ENCODE results near the gene THSD8. TPM values are rescaled to one million over a fixed set of nuclear protein-coding genes. Genes with fewer than 3 reads are reported as not detected.

Gene THSD8
- total and polyA plus RNA-seq, 4 donors = 5.9 to 8.7 (median 6.5) TPM; not detected in 1

DNA sequence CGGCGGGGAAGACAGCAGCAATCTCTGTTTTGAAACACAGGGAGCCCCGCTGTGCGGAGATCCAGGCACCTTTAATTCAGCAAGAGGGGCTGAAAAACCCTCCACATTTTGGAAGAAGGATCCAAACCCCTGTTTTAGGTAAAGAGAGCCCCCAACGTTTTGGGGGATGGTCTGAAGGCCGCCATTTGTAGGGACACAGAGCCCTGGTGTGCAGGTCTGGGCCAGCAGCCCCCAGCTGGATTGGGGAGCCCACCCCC lies 23.0 kb upstream of the THSD8 start:
- WGBS (ENCODE audit: insufficient coverage) = 23% methylated on average over 4 of the region's 6 CpGs
- Histone ChIP-seq H3K4me3 (ENCODE audit: low read depth, low read length) (peak overlapping the region; percentile 69), H3K9me3 (ENCODE audit: control insufficient read depth, insufficient read depth, low read length) (no peaks in the 10 kb centered on the region), H3K27me3 (ENCODE audit: control insufficient read depth, insufficient read depth, low read length) (no peaks in the 10 kb centered on the region), H3K4me1 (ENCODE audit: control insufficient read depth, insufficient read depth, low read length) (peaks cover 64% of the 10 kb centered on the region), H3K27ac (ENCODE audit: low read depth, low read length) (peak overlapping the region; percentile 93), H3K36me3 (ENCODE audit: control insufficient read depth, insufficient read depth, low read length) (peaks cover 3% of the 10 kb centered on the region)
- no peak for DNase-seq (ENCODE audit: low read depth in 4 of 6, low spot score in 6 of 6)

- Histone ChIP-seq H3K27me3 (ENCODE audit: control insufficient read depth, insufficient read depth, low read length) (no peaks in the 10 kb centered on the region), H3K4me3 (ENCODE audit: low read depth, low read length) (peak overlapping the region; percentile 69), H3K27ac (ENCODE audit: low read depth, low read length) (peak overlapping the region; percentile 93), H3K9me3 (ENCODE audit: control insufficient read depth, insufficient read depth, low read length) (no peaks in the 10 kb centered on the region), H3K36me3 (ENCODE audit: control insufficient read depth, insufficient read depth, low read length) (peaks cover 2% of the 10 kb centered on the region), H3K4me1 (ENCODE audit: control insufficient read depth, insufficient read depth, low read length) (peaks cover 68% of the 10 kb centered on the region)
- DNase-seq (ENCODE audit: low read depth in 4 of 6, low spot score in 6 of 6) = peak in 2 of 6 donors; percentile 76 to 79
- WGBS (ENCODE audit: insufficient coverage) = 61% methylated on average over 14 of the region's 15 CpGs
Observed at GRCh38 chr19:12779162-12779993, 22.5 kb upstream of the THSD8 start.

DNA sequence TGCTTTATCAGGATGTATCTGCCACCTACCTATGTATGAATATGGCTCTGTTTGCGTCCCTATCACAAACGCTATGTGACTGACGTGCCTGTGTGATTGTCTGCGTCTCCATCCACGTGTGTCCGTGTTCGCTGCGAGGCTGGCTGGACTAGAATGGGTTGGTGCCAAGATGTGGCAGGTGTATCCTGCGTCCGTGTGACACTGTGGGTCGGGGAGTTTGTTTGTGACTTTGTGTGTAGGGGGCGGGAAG lies 19.8 kb upstream of the THSD8 start:
- H3K4me3 ChIP-seq (ENCODE audit: low read depth, low read length) = peak overlapping the region; percentile 62
- no peaks in the 10 kb centered on the region for H3K27me3 ChIP-seq (ENCODE audit: control insufficient read depth, insufficient read depth, low read length)
- no peaks in the 10 kb centered on the region for H3K36me3 ChIP-seq (ENCODE audit: control insufficient read depth, insufficient read depth, low read length)
- H3K9me3 ChIP-seq (ENCODE audit: control insufficient read depth, insufficient read depth, low read length) = no peaks in the 10 kb centered on the region
- no peak for DNase-seq (ENCODE audit: low read depth in 4 of 6, low spot score in 6 of 6)
- H3K4me1 ChIP-seq (ENCODE audit: control insufficient read depth, insufficient read depth, low read length) = peaks cover 73% of the 10 kb centered on the region
- peak overlapping the region; percentile 92 for H3K27ac ChIP-seq (ENCODE audit: low read depth, low read length)
- 3% methylated on average over 12 of the region's 12 CpGs for WGBS (ENCODE audit: insufficient coverage)

DNA sequence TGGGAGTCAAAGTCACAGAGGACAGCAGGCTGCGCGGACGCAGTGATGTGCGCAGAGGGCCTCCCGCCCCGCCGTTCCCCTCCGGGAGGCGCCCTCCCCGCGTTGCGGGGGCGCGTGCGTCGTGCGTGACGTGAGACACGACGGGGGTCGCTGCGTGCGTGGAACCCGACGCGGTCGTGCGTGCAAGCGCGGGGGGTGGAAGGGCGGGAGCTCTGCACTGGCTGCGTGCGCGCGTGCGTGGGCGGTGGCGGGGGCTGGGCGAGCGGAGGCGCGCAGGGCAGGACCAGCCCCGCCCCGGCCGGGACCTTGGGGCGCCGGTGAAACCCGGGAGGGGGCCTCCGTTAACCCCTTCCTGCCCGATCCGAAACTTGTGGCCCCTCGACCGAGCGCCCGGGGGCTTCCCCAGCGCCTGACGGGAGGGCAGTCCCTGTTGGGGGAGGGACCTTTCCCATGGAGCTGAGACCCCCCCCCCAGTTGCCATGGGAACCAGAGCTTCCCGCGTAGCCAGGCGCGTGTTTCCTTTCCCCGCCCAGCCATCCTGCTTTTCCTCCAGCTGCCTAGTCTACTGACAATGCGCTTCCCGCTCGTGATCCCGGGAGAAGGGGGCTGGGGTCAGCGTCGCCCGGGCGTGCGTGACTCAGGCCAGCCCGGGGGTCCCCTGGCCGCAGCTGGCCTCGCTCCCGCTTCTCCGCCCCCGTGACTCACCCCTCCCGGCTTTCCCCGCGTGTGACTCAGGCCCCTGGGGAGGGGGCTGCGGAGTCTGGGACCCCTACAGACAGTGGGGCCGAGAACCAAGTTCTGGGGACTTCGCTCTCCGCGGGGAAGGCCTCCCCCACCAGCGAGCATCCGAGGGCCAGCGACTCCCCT lies 19.2 kb upstream of the THSD8 start:
- no peaks in the 10 kb centered on the region for H3K9me3 ChIP-seq (ENCODE audit: control insufficient read depth, insufficient read depth, low read length)
- peaks cover 68% of the 10 kb centered on the region for H3K4me1 ChIP-seq (ENCODE audit: control insufficient read depth, insufficient read depth, low read length)
- WGBS (ENCODE audit: insufficient coverage) = 0% methylated on average over 82 of the region's 88 CpGs
- peak overlapping the region; percentile 62 for H3K4me3 ChIP-seq (ENCODE audit: low read depth, low read length)
- no peaks in the 10 kb centered on the region for H3K36me3 ChIP-seq (ENCODE audit: control insufficient read depth, insufficient read depth, low read length)
- peak overlapping the region; percentile 92 for H3K27ac ChIP-seq (ENCODE audit: low read depth, low read length)
- peak in 3 of 6 donors; percentile 78 to 96 (median 95) for DNase-seq (ENCODE audit: low read depth in 4 of 6, low spot score in 6 of 6)
- no peaks in the 10 kb centered on the region for H3K27me3 ChIP-seq (ENCODE audit: control insufficient read depth, insufficient read depth, low read length)

- Histone ChIP-seq H3K4me1 (ENCODE audit: control insufficient read depth, insufficient read depth, low read length) (peaks cover 64% of the 10 kb centered on the region), H3K4me3 (ENCODE audit: low read depth, low read length) (peak overlapping the region; percentile 62)
- WGBS (ENCODE audit: insufficient coverage) = 30% methylated on average over 4 of the region's 16 CpGs
Observed at GRCh38 chr19:12783291-12783848, 18.5 kb upstream of the THSD8 start.

DNA sequence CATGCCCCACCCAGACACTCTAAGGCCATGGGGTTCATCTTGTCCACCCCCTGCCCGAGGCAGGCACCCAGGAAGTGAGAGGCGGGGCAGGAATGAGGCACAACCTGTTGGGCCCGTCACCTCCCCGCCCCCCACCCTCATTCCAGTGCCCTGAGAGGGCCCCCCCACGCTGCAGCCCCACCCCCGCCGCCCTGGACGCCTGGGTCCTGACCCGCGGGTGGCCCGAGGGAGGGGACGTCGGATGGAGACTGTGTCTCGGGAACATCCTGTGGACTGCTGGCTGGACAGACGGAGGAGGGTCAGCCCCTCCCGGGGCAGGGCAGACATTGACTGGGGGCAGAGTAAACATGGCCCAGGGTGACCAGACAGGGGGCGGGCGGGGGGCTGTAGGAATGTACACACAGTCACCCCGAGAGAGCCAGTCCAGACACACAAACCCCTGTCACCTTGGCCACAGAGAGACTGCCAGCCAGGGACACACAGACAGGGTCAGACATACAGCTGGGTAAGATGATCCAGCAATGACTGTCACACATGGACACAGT lies 17.9 kb upstream of the THSD8 start:
- Histone ChIP-seq H3K9me3 (ENCODE audit: control insufficient read depth, insufficient read depth, low read length) (no peaks in the 10 kb centered on the region), H3K4me1 (ENCODE audit: control insufficient read depth, insufficient read depth, low read length) (peaks cover 64% of the 10 kb centered on the region), H3K36me3 (ENCODE audit: control insufficient read depth, insufficient read depth, low read length) (no peaks in the 10 kb centered on the region), H3K27ac (ENCODE audit: low read depth, low read length) (peak overlapping the region; percentile 92), H3K4me3 (ENCODE audit: low read depth, low read length) (no peak overlapping the region), H3K27me3 (ENCODE audit: control insufficient read depth, insufficient read depth, low read length) (no peaks in the 10 kb centered on the region)
- no peak for DNase-seq (ENCODE audit: low read depth in 4 of 6, low spot score in 6 of 6)
- WGBS (ENCODE audit: insufficient coverage) = 30% methylated on average over 17 of the region's 19 CpGs

More at GRCh38 chr19:12783291-12783848, 18.5 kb upstream of the THSD8 start:
- H3K27ac ChIP-seq (ENCODE audit: low read depth, low read length) = peak overlapping the region; percentile 92
- no peak for DNase-seq (ENCODE audit: low read depth in 4 of 6, low spot score in 6 of 6)
- H3K9me3 ChIP-seq (ENCODE audit: control insufficient read depth, insufficient read depth, low read length) = no peaks in the 10 kb centered on the region
- H3K27me3 ChIP-seq (ENCODE audit: control insufficient read depth, insufficient read depth, low read length) = no peaks in the 10 kb centered on the region
- no peaks in the 10 kb centered on the region for H3K36me3 ChIP-seq (ENCODE audit: control insufficient read depth, insufficient read depth, low read length)

- no peaks in the 10 kb centered on the region for H3K36me3 ChIP-seq (ENCODE audit: control insufficient read depth, insufficient read depth, low read length)
- H3K4me3 ChIP-seq (ENCODE audit: low read depth, low read length) = no peak overlapping the region
- H3K27me3 ChIP-seq (ENCODE audit: control insufficient read depth, insufficient read depth, low read length) = no peaks in the 10 kb centered on the region
- no peak for DNase-seq (ENCODE audit: low read depth in 4 of 6, low spot score in 6 of 6)
- 72% methylated on average over 6 of the region's 10 CpGs for WGBS (ENCODE audit: insufficient coverage)
- no peaks in the 10 kb centered on the region for H3K9me3 ChIP-seq (ENCODE audit: control insufficient read depth, insufficient read depth, low read length)
- H3K4me1 ChIP-seq (ENCODE audit: control insufficient read depth, insufficient read depth, low read length) = peaks cover 64% of the 10 kb centered on the region
- peak overlapping the region; percentile 92 for H3K27ac ChIP-seq (ENCODE audit: low read depth, low read length)
Observed at GRCh38 chr19:12784394-12784870, 17.4 kb upstream of the THSD8 start.

- WGBS (ENCODE audit: insufficient coverage) = 64% methylated on average over 5 of the region's 5 CpGs
- no peak for DNase-seq (ENCODE audit: low read depth in 4 of 6, low spot score in 6 of 6)
- H3K4me3 ChIP-seq (ENCODE audit: low read depth, low read length) = no peak overlapping the region
- H3K9me3 ChIP-seq (ENCODE audit: control insufficient read depth, insufficient read depth, low read length) = no peaks in the 10 kb centered on the region
- peak overlapping the region; percentile 92 for H3K27ac ChIP-seq (ENCODE audit: low read depth, low read length)
- H3K4me1 ChIP-seq (ENCODE audit: control insufficient read depth, insufficient read depth, low read length) = peaks cover 59% of the 10 kb centered on the region
- H3K27me3 ChIP-seq (ENCODE audit: control insufficient read depth, insufficient read depth, low read length) = no peaks in the 10 kb centered on the region
- H3K36me3 ChIP-seq (ENCODE audit: control insufficient read depth, insufficient read depth, low read length) = no peaks in the 10 kb centered on the region
Observed at GRCh38 chr19:12784871-12785430, 16.9 kb upstream of the THSD8 start.

GRCh38 chr19:12785431-12786031 lies 16.3 kb upstream of the THSD8 start:
- no peaks in the 10 kb centered on the region for H3K27me3 ChIP-seq (ENCODE audit: control insufficient read depth, insufficient read depth, low read length)
- no peak for DNase-seq (ENCODE audit: low read depth in 4 of 6, low spot score in 6 of 6)
- H3K27ac ChIP-seq (ENCODE audit: low read depth, low read length) = peak overlapping the region; percentile 92
- H3K36me3 ChIP-seq (ENCODE audit: control insufficient read depth, insufficient read depth, low read length) = no peaks in the 10 kb centered on the region
- H3K4me3 ChIP-seq (ENCODE audit: low read depth, low read length) = no peak overlapping the region
- no peaks in the 10 kb centered on the region for H3K9me3 ChIP-seq (ENCODE audit: control insufficient read depth, insufficient read depth, low read length)
- 77% methylated on average over 4 of the region's 4 CpGs for WGBS (ENCODE audit: insufficient coverage)
- H3K4me1 ChIP-seq (ENCODE audit: control insufficient read depth, insufficient read depth, low read length) = peaks cover 64% of the 10 kb centered on the region

Measured in spinal cord (tissue), 10 donors.